ENCODE measurements around the gene CEP128.

DNA sequence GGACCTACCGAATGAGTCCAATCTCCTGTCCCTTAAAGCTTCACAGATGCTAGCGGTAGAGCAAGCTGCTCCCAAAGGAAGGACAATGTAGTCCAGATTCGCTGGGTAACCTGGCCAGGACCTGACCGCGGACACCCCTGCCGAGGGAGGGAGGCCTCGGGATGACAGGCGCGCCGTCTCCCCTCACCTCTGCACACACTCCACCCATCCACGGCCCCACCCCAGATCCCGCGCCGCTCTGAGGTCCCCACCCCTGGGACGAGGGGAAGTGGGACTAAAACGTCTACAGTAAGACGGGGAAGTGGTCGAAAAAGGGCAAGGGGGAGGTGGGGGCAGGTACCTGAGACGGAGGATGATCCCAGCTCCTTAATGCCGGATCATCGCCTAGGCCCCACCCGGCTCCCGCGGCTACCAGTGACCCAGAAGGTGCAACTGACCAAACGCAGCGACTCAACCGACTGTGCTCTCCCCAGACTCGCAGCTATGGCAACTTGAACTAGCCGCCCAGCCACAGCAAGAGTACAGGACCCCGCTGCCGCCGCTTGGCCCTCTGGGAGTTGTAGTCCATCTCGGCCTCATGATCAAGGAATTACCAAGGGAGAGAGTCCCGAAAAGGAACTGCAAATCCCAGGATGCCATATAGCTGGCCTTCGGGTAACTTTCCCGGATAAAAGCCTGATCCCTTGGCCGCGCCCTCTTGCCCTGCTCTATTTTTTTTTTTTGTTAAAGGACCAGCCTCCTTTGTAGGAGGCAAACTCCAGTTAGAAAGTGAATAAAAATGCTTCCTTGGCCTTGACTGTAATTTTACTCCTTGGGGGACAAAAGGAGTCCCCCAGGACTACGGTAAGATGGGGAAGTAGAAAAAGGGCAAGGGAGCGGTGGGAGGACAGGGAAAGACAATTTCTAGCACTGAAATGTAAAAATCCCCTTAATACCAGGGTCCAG, at the start of gene CEP128:
- TF ChIP-seq POLR2A (IDR thresholded peaks at IDR 0.05; ENCODE audit: low read length), result peak; percentile 52
- TF ChIP-seq GATA1 (IDR thresholded peaks at IDR 0.05; ENCODE audit: low read depth, low read length), result no peak

Measured in erythroblast (primary cell).